Measurements from ENCODE around the gene HELB.
A peak's percentile ranks its signal among the peaks of the same experiment; 100 is the strongest.

Gene HELB

DNA sequence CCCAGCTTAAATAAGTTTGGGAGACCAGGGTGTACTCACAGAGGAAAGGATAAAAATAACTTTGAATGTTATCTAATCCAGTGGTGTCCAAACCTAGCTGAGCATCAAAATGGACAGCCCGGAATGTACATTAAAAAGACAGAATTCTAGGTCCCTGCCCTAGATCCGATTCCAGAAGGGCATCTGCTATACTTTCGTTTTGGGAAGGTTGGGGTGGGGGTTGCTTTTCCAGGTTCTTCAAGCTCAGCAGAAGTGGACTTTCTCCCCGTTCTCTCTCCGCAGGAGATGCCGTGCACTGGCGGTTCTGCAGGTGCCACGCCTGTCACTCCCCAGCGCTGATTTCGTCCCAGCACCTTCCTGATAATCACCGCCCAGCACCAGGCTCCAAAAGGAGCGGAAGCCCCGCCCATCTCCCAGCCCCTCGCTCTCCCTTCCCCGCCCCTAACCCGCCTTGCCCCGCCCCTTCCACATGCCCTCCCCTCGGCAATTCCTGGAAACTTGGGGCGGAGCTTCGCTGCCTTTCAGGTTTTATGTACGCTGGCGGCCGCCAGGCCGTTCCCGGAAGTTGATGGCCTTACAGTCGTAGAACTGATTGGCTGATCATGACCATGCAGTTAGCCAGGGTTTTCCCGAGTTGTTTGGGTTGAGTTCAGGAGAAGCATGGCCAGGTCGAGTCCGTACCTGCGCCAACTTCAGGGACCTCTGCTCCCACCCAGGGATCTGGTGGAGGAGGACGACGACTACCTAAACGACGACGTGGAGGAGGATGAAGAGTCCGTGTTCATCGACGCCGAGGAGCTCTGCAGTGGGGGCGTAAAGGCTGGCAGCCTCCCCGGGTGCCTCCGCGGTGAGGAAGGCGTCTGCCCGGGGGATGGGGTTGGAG is at the start of gene HELB:
HELB (plus strand) TSS at position 550 of the 883 bp plus-strand sequence; CDS start at position 661, 111 bp downstream.
- ATAC-seq = peak; percentile 92
- Mint-ChIP-seq H3K4me3 (peak within 1 kb of the TSS; percentile 98), H3K27me3 (no peaks in the 10 kb centered on the region), H3K4me1 (peaks cover 47% of the 10 kb centered on the region), H3K9me3 (no peaks in the 10 kb centered on the region), H3K27ac (peak within 1 kb of the TSS; percentile 99), H3K36me3 (ENCODE audit: low read depth) (peaks cover 24% of the 10 kb centered on the region)
- peak; percentile 98 for DNase-seq

- H3K4me3 Mint-ChIP-seq = no peak overlapping the region
- H3K27ac Mint-ChIP-seq = no peak overlapping the region
- no peaks in the 10 kb centered on the region for H3K36me3 Mint-ChIP-seq (ENCODE audit: low read depth)
- H3K27me3 Mint-ChIP-seq = peaks cover 1% of the 10 kb centered on the region
- H3K9me3 Mint-ChIP-seq = no peaks in the 10 kb centered on the region
- DNase-seq = no peak
- no peaks in the 10 kb centered on the region for H3K4me1 Mint-ChIP-seq
- no peak for ATAC-seq
These were observed 49.5 kb upstream of the HELB start for GRCh38 chr12:66252771-66253170.

DNA sequence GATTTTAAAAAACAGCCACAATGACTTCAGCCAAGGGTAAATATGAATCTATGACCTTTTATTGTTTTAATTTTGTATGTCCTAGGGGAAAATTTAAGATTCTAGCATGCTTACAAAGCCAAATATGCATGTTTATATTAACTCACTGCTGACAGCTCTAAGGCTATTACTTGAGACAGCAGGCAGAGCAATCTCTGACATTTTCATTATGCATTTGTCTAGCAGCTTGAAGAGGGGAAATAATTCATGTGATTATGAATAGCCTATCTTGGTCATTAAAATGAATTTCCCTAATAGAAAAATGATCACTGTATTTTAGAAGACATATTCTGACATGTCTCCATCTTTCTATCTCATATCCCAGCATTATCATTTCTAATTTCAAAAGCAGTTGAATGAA is 46.6 kb upstream of the HELB start:
- Mint-ChIP-seq H3K4me3 (no peak overlapping the region), H3K9me3 (no peaks in the 10 kb centered on the region), H3K27ac (no peak overlapping the region), H3K36me3 (ENCODE audit: low read depth) (no peaks in the 10 kb centered on the region), H3K4me1 (no peaks in the 10 kb centered on the region), H3K27me3 (peaks cover 1% of the 10 kb centered on the region)
- no peak for ATAC-seq
- no peak for DNase-seq

GRCh38 chr12:66258011-66258410 is 44.3 kb upstream of the HELB start:
- H3K36me3 Mint-ChIP-seq (ENCODE audit: low read depth) = no peaks in the 10 kb centered on the region
- H3K27me3 Mint-ChIP-seq = peaks cover 3% of the 10 kb centered on the region
- no peaks in the 10 kb centered on the region for H3K4me1 Mint-ChIP-seq
- H3K9me3 Mint-ChIP-seq = no peaks in the 10 kb centered on the region
- ATAC-seq = no peak
- H3K27ac Mint-ChIP-seq = no peak overlapping the region
- H3K4me3 Mint-ChIP-seq = no peak overlapping the region
- DNase-seq = no peak

DNA sequence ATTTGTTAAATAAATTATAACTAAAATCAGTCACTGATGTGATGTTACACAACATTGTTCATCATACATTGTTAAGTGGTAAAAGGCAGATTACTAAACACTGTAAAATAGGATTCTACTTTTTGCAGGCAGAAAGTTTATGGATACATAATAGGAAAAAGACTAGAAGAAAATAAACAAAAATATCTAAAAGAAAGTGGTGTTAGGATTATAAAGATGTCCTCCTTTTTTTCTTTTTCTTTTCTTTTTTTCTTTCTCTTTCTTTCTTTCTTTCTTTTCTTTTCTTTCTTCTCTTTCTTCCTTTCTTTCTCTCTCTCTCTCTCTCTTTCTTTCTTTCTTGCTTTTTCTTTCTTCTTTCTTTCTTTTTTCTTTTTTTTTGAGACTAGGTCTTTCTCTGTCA is 39.6 kb upstream of the HELB start:
- no peaks in the 10 kb centered on the region for H3K36me3 Mint-ChIP-seq (ENCODE audit: low read depth)
- H3K27me3 Mint-ChIP-seq = peaks cover 2% of the 10 kb centered on the region
- H3K4me1 Mint-ChIP-seq = no peaks in the 10 kb centered on the region
- no peaks in the 10 kb centered on the region for H3K9me3 Mint-ChIP-seq
- ATAC-seq = no peak
- no peak overlapping the region for H3K27ac Mint-ChIP-seq
- DNase-seq = no peak
- H3K4me3 Mint-ChIP-seq = no peak overlapping the region

GRCh38 chr12:66268562-66268961 is 33.7 kb upstream of the HELB start:
- no peaks in the 10 kb centered on the region for H3K4me1 Mint-ChIP-seq
- H3K27me3 Mint-ChIP-seq = no peaks in the 10 kb centered on the region
- no peaks in the 10 kb centered on the region for H3K9me3 Mint-ChIP-seq
- no peak overlapping the region for H3K4me3 Mint-ChIP-seq
- ATAC-seq = no peak
- no peak overlapping the region for H3K27ac Mint-ChIP-seq
- no peaks in the 10 kb centered on the region for H3K36me3 Mint-ChIP-seq (ENCODE audit: low read depth)
- no peak for DNase-seq

DNA sequence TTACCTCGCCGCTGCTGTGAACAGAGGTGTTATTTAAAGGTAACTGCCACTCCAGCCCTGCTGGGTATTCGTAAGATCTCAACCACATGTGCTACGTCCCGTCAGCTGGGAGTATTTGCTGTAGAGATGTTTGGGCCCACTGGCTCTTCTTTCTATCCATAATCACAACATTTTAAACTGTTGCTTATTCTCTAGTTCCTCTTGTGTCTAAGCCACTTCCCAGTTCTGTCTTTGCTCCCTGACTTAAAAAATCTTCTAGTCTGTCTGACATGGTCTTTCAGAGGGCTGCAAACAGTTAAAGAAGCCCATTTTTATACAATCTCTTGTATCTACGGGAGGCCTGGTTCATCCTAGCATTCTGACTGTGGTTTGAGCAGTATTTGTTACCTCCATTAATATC is 33.2 kb upstream of the HELB start:
- H3K9me3 Mint-ChIP-seq = no peaks in the 10 kb centered on the region

DNA sequence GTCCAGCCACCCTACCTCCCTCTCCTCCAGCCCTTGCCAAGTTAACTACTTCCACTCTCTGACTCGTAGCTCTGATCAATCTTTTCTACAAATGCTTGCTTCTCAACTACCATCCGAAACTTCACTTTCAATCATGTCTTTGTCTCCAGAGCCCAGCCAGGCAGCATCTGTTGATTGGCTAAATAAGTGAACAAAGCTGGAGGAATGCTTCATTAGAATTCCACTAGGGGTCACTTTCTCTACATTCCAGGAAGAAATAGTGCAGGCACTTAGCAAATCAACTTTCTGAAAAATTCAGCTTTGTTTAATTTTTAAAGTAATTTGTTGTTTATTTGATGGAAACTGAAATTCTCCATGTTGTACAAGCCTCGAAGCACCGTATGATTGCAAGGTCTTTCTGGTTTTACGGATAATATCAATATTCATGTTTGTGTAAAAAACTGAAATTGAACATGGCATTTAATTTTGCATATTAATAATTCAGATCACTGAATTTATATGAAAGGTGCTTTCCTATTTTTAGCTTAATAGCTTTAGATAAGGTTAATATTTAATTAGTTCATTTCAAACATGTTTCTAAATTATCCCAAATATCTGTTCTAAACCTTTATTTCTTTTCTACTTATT is 32.4 kb upstream of the HELB start:
- ATAC-seq (no peak), DNase-seq (no peak)
- Mint-ChIP-seq H3K9me3 (no peaks in the 10 kb centered on the region), H3K27ac (no peak overlapping the region), H3K4me3 (no peak overlapping the region), H3K36me3 (ENCODE audit: low read depth) (no peaks in the 10 kb centered on the region), H3K27me3 (no peaks in the 10 kb centered on the region), H3K4me1 (no peaks in the 10 kb centered on the region)

More for the DNA sequence above, 33.2 kb upstream of the HELB start:
- DNase-seq (no peak), ATAC-seq (no peak)
- Mint-ChIP-seq H3K4me1 (no peaks in the 10 kb centered on the region), H3K27ac (no peak overlapping the region), H3K27me3 (no peaks in the 10 kb centered on the region), H3K36me3 (ENCODE audit: low read depth) (no peaks in the 10 kb centered on the region), H3K4me3 (no peak overlapping the region)

DNA sequence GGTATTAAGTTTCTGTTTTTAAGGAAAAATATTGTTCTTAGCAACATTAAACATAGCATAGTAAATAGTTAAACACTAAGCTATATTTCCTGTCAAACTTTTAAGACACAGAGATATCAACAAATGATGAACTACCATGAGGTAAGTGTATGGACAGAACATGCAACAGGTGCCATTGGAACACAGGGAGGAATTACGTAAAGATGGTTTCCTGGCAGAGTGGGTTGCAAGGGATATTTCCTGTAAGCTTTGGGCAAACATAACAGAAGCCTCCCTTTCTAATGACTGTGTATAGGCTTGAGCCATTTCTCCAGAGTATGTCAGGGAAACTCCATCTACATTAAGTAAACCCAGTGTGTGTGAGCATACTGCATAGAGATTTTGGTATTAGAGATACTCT is 31.7 kb upstream of the HELB start:
- Mint-ChIP-seq H3K27ac (no peak overlapping the region), H3K27me3 (no peaks in the 10 kb centered on the region)

DNA sequence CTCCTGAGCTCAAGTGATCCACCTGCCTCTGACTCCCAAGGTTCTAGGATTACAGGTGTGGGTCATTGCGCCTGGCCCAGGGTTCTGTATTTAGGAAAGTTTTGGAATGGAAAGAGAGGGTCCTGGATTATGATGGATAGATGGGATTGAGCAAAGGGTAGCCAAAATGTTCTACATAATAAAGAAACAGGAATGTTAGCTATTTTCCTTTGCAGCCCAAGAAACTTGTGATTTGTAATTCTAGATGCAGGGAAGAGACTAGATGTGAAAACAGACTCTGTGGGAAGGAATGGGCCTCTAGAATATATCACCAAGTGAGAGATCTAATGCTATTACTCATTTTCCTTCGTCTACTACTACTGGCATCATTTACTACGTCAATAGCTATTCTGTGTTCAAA is 29.6 kb upstream of the HELB start:
- no peak for ATAC-seq
- no peak for DNase-seq
- no peak overlapping the region for H3K27ac Mint-ChIP-seq
- no peaks in the 10 kb centered on the region for H3K36me3 Mint-ChIP-seq (ENCODE audit: low read depth)
- H3K9me3 Mint-ChIP-seq = no peaks in the 10 kb centered on the region
- H3K27me3 Mint-ChIP-seq = no peaks in the 10 kb centered on the region
- no peak overlapping the region for H3K4me3 Mint-ChIP-seq
- peaks cover 7% of the 10 kb centered on the region for H3K4me1 Mint-ChIP-seq

More for the DNA sequence above, 31.7 kb upstream of the HELB start:
- no peak for ATAC-seq
- no peak for DNase-seq
- Mint-ChIP-seq H3K4me1 (no peaks in the 10 kb centered on the region), H3K9me3 (no peaks in the 10 kb centered on the region), H3K36me3 (ENCODE audit: low read depth) (no peaks in the 10 kb centered on the region), H3K4me3 (no peak overlapping the region)

DNA sequence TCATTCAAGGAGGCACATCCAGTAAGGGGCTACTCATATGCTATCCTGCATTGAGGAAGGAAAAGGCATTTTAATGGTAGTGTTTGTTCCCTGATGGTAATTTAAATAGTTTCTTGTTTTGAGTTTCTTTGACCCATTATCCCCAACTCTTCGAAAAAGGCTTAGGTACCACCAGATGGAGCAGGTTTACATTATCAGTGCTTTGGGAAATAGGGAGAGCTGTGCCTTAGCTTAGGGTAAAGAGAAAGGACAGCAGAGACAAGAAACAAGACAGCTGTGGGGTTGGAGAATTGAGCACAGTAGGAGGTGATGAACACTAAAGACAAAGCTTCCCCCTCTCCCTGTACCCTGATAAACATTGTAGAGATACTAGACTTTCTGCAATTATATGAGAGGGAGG is 29.1 kb upstream of the HELB start:
- H3K27me3 Mint-ChIP-seq = no peaks in the 10 kb centered on the region
- DNase-seq (no peak), ATAC-seq (no peak)
- no peak overlapping the region for H3K4me3 Mint-ChIP-seq
- H3K4me1 Mint-ChIP-seq = peaks cover 7% of the 10 kb centered on the region
- H3K27ac Mint-ChIP-seq = no peak overlapping the region
- H3K36me3 Mint-ChIP-seq (ENCODE audit: low read depth) = no peaks in the 10 kb centered on the region
- no peaks in the 10 kb centered on the region for H3K9me3 Mint-ChIP-seq

- Mint-ChIP-seq H3K9me3 (no peaks in the 10 kb centered on the region), H3K27ac (no peak overlapping the region), H3K4me3 (no peak overlapping the region), H3K36me3 (ENCODE audit: low read depth) (no peaks in the 10 kb centered on the region), H3K27me3 (no peaks in the 10 kb centered on the region), H3K4me1 (peaks cover 16% of the 10 kb centered on the region)
- ATAC-seq = no peak
- no peak for DNase-seq
These were observed 27.3 kb upstream of the HELB start for GRCh38 chr12:66275040-66275439.

DNA sequence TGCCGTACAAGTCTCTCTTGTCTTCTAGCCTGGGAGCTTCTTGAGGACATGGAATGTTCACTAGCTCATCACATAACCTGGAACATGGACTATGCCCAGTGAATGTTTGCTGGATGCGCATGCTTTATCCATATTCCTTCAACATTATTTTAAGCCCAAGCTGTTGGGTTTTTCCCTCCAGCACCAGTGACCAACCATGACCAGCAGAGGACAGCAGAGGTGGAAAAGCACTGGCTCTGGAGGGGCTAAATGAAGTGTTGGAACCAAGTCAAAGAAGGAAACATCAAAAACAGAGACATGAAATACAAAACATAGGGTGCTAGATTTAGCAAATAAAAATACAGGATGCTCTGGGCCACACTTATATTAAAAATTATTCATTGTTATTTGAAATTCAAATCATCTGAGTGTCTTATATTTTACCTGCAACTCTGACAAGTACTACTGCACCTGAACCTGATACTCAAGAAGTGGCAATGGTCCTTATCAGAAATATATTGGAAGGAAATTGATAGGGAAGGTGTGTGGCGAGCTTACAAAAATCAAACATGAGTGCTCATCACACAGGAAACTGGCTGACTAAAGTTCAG is 23.1 kb upstream of the HELB start:
- no peaks in the 10 kb centered on the region for H3K27me3 Mint-ChIP-seq
- H3K9me3 Mint-ChIP-seq = peaks cover 11% of the 10 kb centered on the region
- H3K27ac Mint-ChIP-seq = no peak overlapping the region
- DNase-seq (no peak), ATAC-seq (peak; percentile 46)
- peaks cover 5% of the 10 kb centered on the region for H3K36me3 Mint-ChIP-seq (ENCODE audit: low read depth)
- H3K4me1 Mint-ChIP-seq = peaks cover 22% of the 10 kb centered on the region
- H3K4me3 Mint-ChIP-seq = no peak overlapping the region

DNA sequence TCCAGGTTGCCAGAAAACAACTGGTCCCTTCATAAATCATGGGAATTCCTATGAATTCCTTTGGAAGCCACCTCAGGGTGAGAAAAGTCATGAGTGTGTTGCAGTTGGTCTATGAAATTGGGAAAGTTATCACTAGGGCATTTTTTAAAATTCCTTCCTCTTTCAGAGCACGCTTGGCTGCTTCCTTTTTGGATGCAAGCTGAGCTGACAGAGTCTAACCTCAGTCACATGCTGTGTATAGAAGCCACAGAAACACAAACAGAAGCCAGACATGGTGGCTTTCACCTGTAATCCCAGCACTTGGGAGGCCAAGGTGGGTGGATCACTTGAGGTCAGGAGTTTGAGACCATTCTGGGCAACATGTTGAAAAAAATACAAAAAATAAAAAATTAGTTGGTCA is 21.7 kb upstream of the HELB start:
- ATAC-seq = no peak
- no peak for DNase-seq

DNA sequence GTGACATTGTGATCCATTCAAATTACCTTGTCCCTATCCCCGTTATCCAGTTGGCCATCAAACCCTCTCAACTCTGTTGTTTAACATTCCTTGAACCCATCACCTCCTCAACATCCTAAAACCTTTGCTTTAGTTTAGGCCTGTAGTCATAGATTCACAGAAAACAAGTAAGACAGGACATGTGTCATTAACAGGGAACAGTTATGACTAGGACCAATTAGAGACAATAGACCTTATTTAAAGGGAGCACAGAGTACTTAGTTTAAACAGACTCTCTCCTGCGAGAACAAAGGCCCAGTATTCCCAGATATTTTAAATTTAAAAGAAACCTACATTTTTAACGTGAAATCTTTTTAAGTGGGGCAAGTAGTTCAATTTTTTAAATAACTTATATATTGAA is 20.0 kb upstream of the HELB start:
- ATAC-seq (no peak), DNase-seq (no peak)
- Mint-ChIP-seq H3K4me1 (peaks cover 27% of the 10 kb centered on the region), H3K27me3 (no peaks in the 10 kb centered on the region), H3K36me3 (ENCODE audit: low read depth) (peaks cover 5% of the 10 kb centered on the region), H3K9me3 (peaks cover 11% of the 10 kb centered on the region), H3K4me3 (no peak overlapping the region), H3K27ac (no peak overlapping the region)

More for the DNA sequence above, 21.7 kb upstream of the HELB start:
- peaks cover 11% of the 10 kb centered on the region for H3K9me3 Mint-ChIP-seq
- H3K27me3 Mint-ChIP-seq = no peaks in the 10 kb centered on the region
- no peak overlapping the region for H3K4me3 Mint-ChIP-seq
- H3K36me3 Mint-ChIP-seq (ENCODE audit: low read depth) = peaks cover 5% of the 10 kb centered on the region
- H3K4me1 Mint-ChIP-seq = peaks cover 23% of the 10 kb centered on the region
- H3K27ac Mint-ChIP-seq = no peak overlapping the region

Data from activated naive CD8-positive, alpha-beta T cell treated with anti-CD3 and anti-CD28 coated beads, Interleukin-2, amount 50 U/mL, for 24 hours (primary cell).